Loucy (cell line): ENCODE data around the gene EEF1AKMT1.

Experiments
- EZH2phosphoT487 ChIP-seq: fragments of 200-600 bp; IDR thresholded peaks from 2 replicates; pipeline ENCODE4 v1.6.1; 2018; ENCODE audit warnings: antibody characterized with exemption, mild to moderate bottlenecking, moderate library complexity, borderline replicate concordance
- TF ChIP-seq, protein P1 (sequence below): fragments of 200-600 bp; sonication (generic); conservative IDR thresholded peaks from 2 replicates; pipeline ENCODE4 v1.5.1; 2014; ENCODE audit warnings: mild to moderate bottlenecking, antibody characterized with exemption, low read length

DNA sequence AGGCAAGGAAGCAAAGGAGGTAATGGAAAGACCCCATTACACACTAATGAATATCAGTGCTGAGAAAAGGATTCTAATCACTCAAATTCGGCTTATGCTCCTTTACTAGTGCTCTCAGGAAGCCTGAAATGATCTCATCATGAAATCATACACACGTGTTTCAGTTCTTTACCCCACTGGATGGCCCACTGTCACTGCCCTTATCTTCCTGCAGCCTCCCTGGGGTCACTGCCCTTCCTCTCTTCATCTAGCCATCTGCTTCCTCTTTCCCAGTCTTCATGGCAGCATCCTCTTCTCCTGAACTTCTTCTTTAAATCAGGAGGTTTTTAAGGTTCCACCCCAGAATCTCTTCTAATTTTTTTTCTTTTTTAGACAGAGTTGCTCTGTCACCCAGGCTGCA, 27.9 kb upstream of the EEF1AKMT1 start:
- TF ChIP-seq, protein P1, sequence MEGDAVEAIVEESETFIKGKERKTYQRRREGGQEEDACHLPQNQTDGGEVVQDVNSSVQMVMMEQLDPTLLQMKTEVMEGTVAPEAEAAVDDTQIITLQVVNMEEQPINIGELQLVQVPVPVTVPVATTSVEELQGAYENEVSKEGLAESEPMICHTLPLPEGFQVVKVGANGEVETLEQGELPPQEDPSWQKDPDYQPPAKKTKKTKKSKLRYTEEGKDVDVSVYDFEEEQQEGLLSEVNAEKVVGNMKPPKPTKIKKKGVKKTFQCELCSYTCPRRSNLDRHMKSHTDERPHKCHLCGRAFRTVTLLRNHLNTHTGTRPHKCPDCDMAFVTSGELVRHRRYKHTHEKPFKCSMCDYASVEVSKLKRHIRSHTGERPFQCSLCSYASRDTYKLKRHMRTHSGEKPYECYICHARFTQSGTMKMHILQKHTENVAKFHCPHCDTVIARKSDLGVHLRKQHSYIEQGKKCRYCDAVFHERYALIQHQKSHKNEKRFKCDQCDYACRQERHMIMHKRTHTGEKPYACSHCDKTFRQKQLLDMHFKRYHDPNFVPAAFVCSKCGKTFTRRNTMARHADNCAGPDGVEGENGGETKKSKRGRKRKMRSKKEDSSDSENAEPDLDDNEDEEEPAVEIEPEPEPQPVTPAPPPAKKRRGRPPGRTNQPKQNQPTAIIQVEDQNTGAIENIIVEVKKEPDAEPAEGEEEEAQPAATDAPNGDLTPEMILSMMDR, result no peak
- TF ChIP-seq EZH2phosphoT487, result no peak
